ENCODE measurements around the gene CCDC15. TPM values are rescaled to one million over a fixed set of nuclear protein-coding genes. Genes with fewer than 3 reads are reported as not detected.

The CCDC15 gene
- total RNA-seq, 1 donor from 2014 or later = 4.0 TPM

- DNase-seq (ENCODE audit: low spot score, unreplicated experiment) = no peak
- H3K36me3 Mint-ChIP-seq (ENCODE audit: insufficient read depth) = peaks cover 28% of the 10 kb centered on the region
- H3K27ac Mint-ChIP-seq = no peak overlapping the region
- TF ChIP-seq CTCF (IDR thresholded peaks at IDR 0.05; ENCODE audit: unreplicated experiment) = no peak
- peaks cover 30% of the 10 kb centered on the region for H3K9me3 Mint-ChIP-seq (ENCODE audit: low read depth)
- no peaks in the 10 kb centered on the region for H3K27me3 Mint-ChIP-seq
- H3K4me1 Mint-ChIP-seq (ENCODE audit: low read depth) = peaks cover 1% of the 10 kb centered on the region
- H3K4me3 Mint-ChIP-seq (ENCODE audit: low read depth) = no peak overlapping the region
Observed at GRCh38 chr11:124982043-124982442, 28.0 kb downstream of the CCDC15 start.

- H3K4me3 Mint-ChIP-seq (ENCODE audit: low read depth) = no peak overlapping the region
- H3K36me3 Mint-ChIP-seq (ENCODE audit: insufficient read depth) = peaks cover 20% of the 10 kb centered on the region
- no peaks in the 10 kb centered on the region for H3K4me1 Mint-ChIP-seq (ENCODE audit: low read depth)
- H3K27ac Mint-ChIP-seq = no peak overlapping the region
- no peaks in the 10 kb centered on the region for H3K27me3 Mint-ChIP-seq
- peaks cover 25% of the 10 kb centered on the region for H3K9me3 Mint-ChIP-seq (ENCODE audit: low read depth)
- DNase-seq (ENCODE audit: low spot score, unreplicated experiment) = no peak
- no peak for TF ChIP-seq CTCF (IDR thresholded peaks at IDR 0.05; ENCODE audit: unreplicated experiment)
Observed at GRCh38 chr11:124983674-124984511, 29.9 kb downstream of the CCDC15 start.

GRCh38 chr11:124984512-124984854 is 30.5 kb downstream of the CCDC15 start:
- H3K27me3 Mint-ChIP-seq = no peaks in the 10 kb centered on the region
- peaks cover 18% of the 10 kb centered on the region for H3K36me3 Mint-ChIP-seq (ENCODE audit: insufficient read depth)
- H3K4me1 Mint-ChIP-seq (ENCODE audit: low read depth) = no peaks in the 10 kb centered on the region
- no peak overlapping the region for H3K27ac Mint-ChIP-seq
- H3K9me3 Mint-ChIP-seq (ENCODE audit: low read depth) = peaks cover 19% of the 10 kb centered on the region
- TF ChIP-seq CTCF (IDR thresholded peaks at IDR 0.05; ENCODE audit: unreplicated experiment) = no peak
- H3K4me3 Mint-ChIP-seq (ENCODE audit: low read depth) = no peak overlapping the region
- no peak for DNase-seq (ENCODE audit: low spot score, unreplicated experiment)

- peaks cover 3% of the 10 kb centered on the region for H3K9me3 Mint-ChIP-seq (ENCODE audit: low read depth)
Observed at GRCh38 chr11:124987096-124987495, 33.1 kb downstream of the CCDC15 start.

GRCh38 chr11:124988063-124988462 is 34.1 kb downstream of the CCDC15 start:
- no peak for DNase-seq (ENCODE audit: low spot score, unreplicated experiment)
- Mint-ChIP-seq H3K4me3 (ENCODE audit: low read depth) (no peak overlapping the region), H3K27me3 (no peaks in the 10 kb centered on the region), H3K27ac (no peak overlapping the region), H3K9me3 (ENCODE audit: low read depth) (no peaks in the 10 kb centered on the region), H3K36me3 (ENCODE audit: insufficient read depth) (no peaks in the 10 kb centered on the region), H3K4me1 (ENCODE audit: low read depth) (no peaks in the 10 kb centered on the region)
- no peak for TF ChIP-seq CTCF (IDR thresholded peaks at IDR 0.05; ENCODE audit: unreplicated experiment)

More at GRCh38 chr11:124987096-124987495, 33.1 kb downstream of the CCDC15 start:
- Mint-ChIP-seq H3K36me3 (ENCODE audit: insufficient read depth) (peaks cover 6% of the 10 kb centered on the region), H3K27ac (no peak overlapping the region), H3K4me1 (ENCODE audit: low read depth) (no peaks in the 10 kb centered on the region), H3K4me3 (ENCODE audit: low read depth) (no peak overlapping the region), H3K27me3 (no peaks in the 10 kb centered on the region)
- no peak for DNase-seq (ENCODE audit: low spot score, unreplicated experiment)
- TF ChIP-seq CTCF (IDR thresholded peaks at IDR 0.05; ENCODE audit: unreplicated experiment) = no peak
